Ishikawa (cell line): Measurements from ENCODE around the gene ARHGAP42.

Experiments
- CEBPB ChIP-seq: IDR thresholded peaks from 2 replicates; pipeline ENCODE4 v1.6.1; 2012
- CREB1 ChIP-seq: IDR thresholded peaks from 2 replicates; pipeline ENCODE4 v1.6.1; 2012; ENCODE audit warnings: low read depth
- EGR1 ChIP-seq: IDR thresholded peaks from 2 replicates; pipeline ENCODE4 v1.6.1; 2012
- EP300 ChIP-seq: IDR thresholded peaks from 2 replicates; pipeline ENCODE4 v1.6.1; 2012; ENCODE audit warnings: borderline replicate concordance
- FOXM1 ChIP-seq: IDR thresholded peaks from 2 replicates; pipeline ENCODE4 v1.6.1; 2012; ENCODE audit warnings: low read depth, borderline replicate concordance
- MAX ChIP-seq: IDR thresholded peaks from 2 replicates; pipeline ENCODE4 v1.6.1; 2012
- NFIC ChIP-seq: IDR thresholded peaks from 2 replicates; pipeline ENCODE4 v1.6.1; 2012
- RAD21 ChIP-seq: IDR thresholded peaks from 2 replicates; pipeline ENCODE4 v1.6.1; 2012; ENCODE audit warnings: low read depth
- REST ChIP-seq: IDR thresholded peaks from 2 replicates; pipeline ENCODE4 v1.6.1; 2012; ENCODE audit warnings: low read depth, mild to moderate bottlenecking
- TAF1 ChIP-seq: IDR thresholded peaks from 2 replicates; pipeline ENCODE4 v1.6.1; 2012; ENCODE audit warnings: low read depth, mild to moderate bottlenecking
- TCF12 ChIP-seq: IDR thresholded peaks from 2 replicates; pipeline ENCODE4 v1.6.1; 2012; ENCODE audit warnings: low read depth
- TEAD4 ChIP-seq: IDR thresholded peaks from 2 replicates; pipeline ENCODE4 v1.6.1; 2012
- USF1 ChIP-seq: IDR thresholded peaks from 2 replicates; pipeline ENCODE4 v1.6.1; 2012
- YY1 ChIP-seq: IDR thresholded peaks from 2 replicates; pipeline ENCODE4 v1.6.1; 2012; ENCODE audit warnings: low read depth
- ZBTB7A ChIP-seq: IDR thresholded peaks from 2 replicates; pipeline ENCODE4 v1.6.1; 2012; ENCODE audit warnings: low read depth

The ARHGAP42 gene

GRCh38 chr11:100766764-100767163 lies 79.7 kb downstream of the ARHGAP42 start:
- no peak for TF ChIP-seq MAX
- no peak for TF ChIP-seq NFIC

- no peak for TF ChIP-seq ZBTB7A
- TF ChIP-seq CREB1: no peak
- TF ChIP-seq MAX: no peak
- TF ChIP-seq CEBPB: no peak
- TF ChIP-seq REST: no peak
- TF ChIP-seq NFIC: no peak
- no peak for TF ChIP-seq EGR1
- no peak for TF ChIP-seq YY1
- no peak for TF ChIP-seq FOXM1
- TF ChIP-seq TCF12: no peak
Observed at GRCh38 chr11:100769165-100769564, 82.1 kb downstream of the ARHGAP42 start.

GRCh38 chr11:100769617-100770016 lies 82.5 kb downstream of the ARHGAP42 start:
- no peak for TF ChIP-seq TCF12
- TF ChIP-seq CEBPB: no peak
- no peak for TF ChIP-seq EGR1
- TF ChIP-seq ZBTB7A: no peak
- no peak for TF ChIP-seq TEAD4
- no peak for TF ChIP-seq USF1
- TF ChIP-seq FOXM1: no peak
- no peak for TF ChIP-seq CREB1

- TF ChIP-seq FOXM1: no peak
- TF ChIP-seq EP300: no peak
- no peak for TF ChIP-seq TCF12
- no peak for TF ChIP-seq EGR1
- no peak for TF ChIP-seq YY1
- TF ChIP-seq CREB1: no peak
- no peak for TF ChIP-seq TEAD4
- no peak for TF ChIP-seq USF1
- TF ChIP-seq NFIC: no peak
- TF ChIP-seq TAF1: no peak
- TF ChIP-seq RAD21: no peak
- no peak for TF ChIP-seq CEBPB
- TF ChIP-seq ZBTB7A: no peak
- TF ChIP-seq MAX: no peak
Observed at GRCh38 chr11:100774132-100774531, 87.0 kb downstream of the ARHGAP42 start.

- no peak for TF ChIP-seq MAX
- TF ChIP-seq TAF1: no peak
- no peak for TF ChIP-seq EP300
- TF ChIP-seq YY1: no peak
- TF ChIP-seq CEBPB: no peak
- TF ChIP-seq ZBTB7A: no peak
- TF ChIP-seq TCF12: no peak
- no peak for TF ChIP-seq FOXM1
- TF ChIP-seq USF1: no peak
- no peak for TF ChIP-seq TEAD4
- no peak for TF ChIP-seq CREB1
Observed at GRCh38 chr11:100774859-100775258, 87.8 kb downstream of the ARHGAP42 start.

- TF ChIP-seq EGR1 (no peak), RAD21 (no peak), ZBTB7A (no peak), CREB1 (no peak), REST (no peak), TAF1 (no peak)
Observed at GRCh38 chr11:100776212-100776896, 89.3 kb downstream of the ARHGAP42 start.
